Ovary (tissue), 9 donors: ENCODE results near the gene PRKG1. TPM values are rescaled to one million over a fixed set of nuclear protein-coding genes. Genes with fewer than 3 reads are reported as not detected.

Experiments used
- DNase-seq, 5 donors: peaks; one replicate each; pipeline ENCODE4 v3.0.0-alpha.2; 2019 to 2020
- H3K27ac ChIP-seq, 2 donors: fragments of 200-600 bp; one replicate each; pipeline versions ENCODE4 v1.5.1 to v1.8.0; 2019 to 2022
- H3K27me3 ChIP-seq: fragments of 200-600 bp; one replicate; pipeline ENCODE4 v1.8.0; 2022
- H3K36me3 ChIP-seq: fragments of 200-600 bp; sonication (generic); one replicate; pipeline ENCODE4 v1.5.1; 2019
- H3K4me1 ChIP-seq: one replicate; pipeline ENCODE4 v1.8.1; 2013; ENCODE audit warnings: mild to moderate bottlenecking, moderate library complexity; ENCODE audit not compliant: insufficient read depth
- H3K4me3 ChIP-seq: fragments of 200-600 bp; sonication (generic); one replicate; pipeline ENCODE4 v1.5.1; 2017
- H3K9me3 ChIP-seq, 2 donors: fragments of 200-600 bp in 1 of 2; sonication (generic) in 1 of 2; one replicate each; pipeline versions ENCODE4 v1.5.1 to v1.8.1; 2013 to 2019; ENCODE audit warnings: mild to moderate bottlenecking in 1 of 2, moderate library complexity in 1 of 2
- CTCF ChIP-seq, 3 donors: fragments of 450-650 bp in 2 of 3; fragments of 200-600 bp in 1 of 3; IDR thresholded peaks; one replicate each; pipeline versions ENCODE4 v1.5.1 to v1.8.0; 2016 to 2022; ENCODE audit warnings: antibody characterized with exemption in 3 of 3, mild to moderate bottlenecking in 1 of 3
- EP300 ChIP-seq: sonication (generic); formaldehyde crosslinking; IDR thresholded peaks from one replicate; pipeline ENCODE4 v1.6.1; 2017; ENCODE audit warnings: antibody characterized with exemption
- POLR2A ChIP-seq: fragments of 450-650 bp; IDR thresholded peaks from one replicate; pipeline ENCODE4 v1.6.1; 2017; ENCODE audit warnings: antibody characterized with exemption, mild to moderate bottlenecking, moderate library complexity
- WGBS, 3 donors: extraction: QIAGEN DNeasy Blood & Tissue Kit in 1 of 3; methylation state at CpG; one replicate each; pipeline versions ENCODE4 v1.1.5 to v1.1.7; 2013 to 2017; 5-methylcytosine and 5-hydroxymethylcytosine counted together
- intact Hi-C, 4 donors: fragments of 100-400 bp; cut with DNase I; formaldehyde crosslinking; loops; one replicate each; pipeline versions ENCODE4 v1.11.0 to v1.15.1; 2022 to 2023
- polyA plus RNA-seq, 2 donors: library from polyadenylated mRNA; stranded (reverse); fragments of 200-250 nt in 1 of 2; fragments of 350-450 nt in 1 of 2; fragmentation: Illumina TruSeq in 1 of 2; extraction: RNeasy Lipid Tissue Mini Kit (QIAGEN cat#74804) in 1 of 2; gene quantifications; one replicate each; pipeline ENCODE4 v1.2.3, GENCODE V29; 2013 to 2014
- total RNA-seq, 7 donors: library from RNA; depleted of rRNA in 2 of 7; stranded (reverse); fragments of >200 nt in 2 of 7; fragmentation: NEBNext Ultra II Directional in 3 of 7; extraction: Animal tissue kit (Norgen Biotek cat#: 25700) in 3 of 7; gene quantifications; one replicate each; pipeline versions ENCODE4 v1.1.0 to v1.2.4, GENCODE V29; 2016 to 2023
- donor health status: DM: no; HTN: no; CAD: no; lungs with moderate emphysema.
- donor health status: DM: no; HTN: no; CAD: no.
- donor health status: Bipolar disorder and iron deficiency.
- donor health status: DM: yes; HTN: yes; CAD: no.
- donor health status: DM: no; HTN: no; CAD: no.
- donor health status: DM: yes; HTN: yes; CAD: no.

PRKG1 gene
- total and polyA plus RNA-seq, 9 donors, result 2.8 to 21.1 (median 15.7) TPM

- TF ChIP-seq CTCF (IDR thresholded peaks at IDR 0.05) (peak in 2 of 3 donors; percentile 25 to 41), EP300 (no peak), POLR2A (no peak)
- 40 to 50% (median 44%) methylated on average over 2 of the region's 2 CpGs for WGBS, 3 donors
- Histone ChIP-seq H3K9me3 (no peaks in the 10 kb centered on the region), H3K4me3 (no peak overlapping the region), H3K27me3 (no peaks in the 10 kb centered on the region), H3K27ac (no peak overlapping the region), H3K36me3 (no peaks in the 10 kb centered on the region), H3K4me1 (peaks cover 2% of the 10 kb centered on the region)
- no peak for DNase-seq
- intact Hi-C loops, result loop anchor here in 1 of 4 donors (5.0 kb wide), 1 partner anchor 36 kb away; no protein-coding TSS in a partner anchor
Measured at GRCh38 chr10:51047857-51048256, 26.4 kb upstream of the PRKG1 start.

GRCh38 chr10:51048792-51049191 lies 25.5 kb upstream of the PRKG1 start:
- H3K4me3 ChIP-seq, result no peak overlapping the region
- H3K9me3 ChIP-seq, result no peaks in the 10 kb centered on the region
- no peaks in the 10 kb centered on the region for H3K4me1 ChIP-seq
- H3K27me3 ChIP-seq, result no peaks in the 10 kb centered on the region
- TF ChIP-seq CTCF (IDR thresholded peaks at IDR 0.05) (no peak), POLR2A (no peak), EP300 (no peak)
- DNase-seq, result no peak
- WGBS, 3 donors, result 81 to 92% (median 91%) methylated on average over 7 of the region's 7 CpGs
- no peaks in the 10 kb centered on the region for H3K36me3 ChIP-seq
- intact Hi-C loops, result loop anchor here in 1 of 4 donors (5.0 kb wide), 1 partner anchor 36 kb away; no protein-coding TSS in a partner anchor
- H3K27ac ChIP-seq, result no peak overlapping the region

DNA sequence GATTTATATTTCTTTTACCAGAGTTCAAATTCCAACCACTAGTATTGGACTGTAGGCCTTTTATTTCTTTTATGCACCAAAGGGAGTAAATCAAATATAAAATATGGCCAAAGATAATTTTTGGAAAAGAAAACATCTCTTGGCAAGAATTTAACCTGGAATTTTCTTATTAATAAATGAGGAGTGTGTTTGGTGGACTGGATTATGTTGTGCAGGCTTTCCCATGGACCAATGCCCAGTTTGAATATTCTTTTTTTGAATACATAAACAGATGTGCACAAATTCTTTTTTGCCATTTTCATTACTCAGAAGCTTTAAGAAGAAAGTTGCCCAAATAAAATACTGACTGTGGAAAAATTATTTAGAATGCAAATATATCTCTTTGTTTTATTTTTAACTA lies 22.1 kb upstream of the PRKG1 start:
- Histone ChIP-seq H3K27me3 (no peaks in the 10 kb centered on the region), H3K9me3 (no peaks in the 10 kb centered on the region), H3K4me3 (no peak overlapping the region), H3K36me3 (no peaks in the 10 kb centered on the region), H3K4me1 (no peaks in the 10 kb centered on the region), H3K27ac (no peak overlapping the region)
- intact Hi-C loops, result no loop called here
- DNase-seq, result no peak
- TF ChIP-seq POLR2A, result no peak
- no peak for TF ChIP-seq CTCF (IDR thresholded peaks at IDR 0.05)
- no peak for TF ChIP-seq EP300

GRCh38 chr10:51057925-51058324 lies 16.4 kb upstream of the PRKG1 start:
- DNase-seq, result no peak
- TF ChIP-seq CTCF (IDR thresholded peaks at IDR 0.05) (no peak), POLR2A (no peak), EP300 (no peak)
- Histone ChIP-seq H3K27ac (no peak overlapping the region), H3K4me1 (no peaks in the 10 kb centered on the region), H3K4me3 (no peak overlapping the region), H3K36me3 (no peaks in the 10 kb centered on the region), H3K27me3 (no peaks in the 10 kb centered on the region), H3K9me3 (no peaks in the 10 kb centered on the region)
- WGBS, 3 donors, result 92 to 97% (median 96%) methylated on average over 4 of the region's 4 CpGs
- intact Hi-C loops, result no loop called here

- Histone ChIP-seq H3K27me3 (no peaks in the 10 kb centered on the region), H3K4me1 (no peaks in the 10 kb centered on the region), H3K36me3 (no peaks in the 10 kb centered on the region), H3K4me3 (no peak overlapping the region), H3K9me3 (no peaks in the 10 kb centered on the region), H3K27ac (no peak overlapping the region)
- TF ChIP-seq CTCF (IDR thresholded peaks at IDR 0.05) (no peak), EP300 (no peak), POLR2A (no peak)
- intact Hi-C loops, result loop anchor here in 1 of 4 donors (10.0 kb wide), 1 partner anchor 1152 kb away; no protein-coding TSS in a partner anchor
- DNase-seq, result no peak
- WGBS, 3 donors, result 83 to 91% (median 91%) methylated on average over 4 of the region's 4 CpGs
Measured at GRCh38 chr10:51063166-51063565, 11.1 kb upstream of the PRKG1 start.
